Neural cell (in vitro differentiated cells): ENCODE measurements around the gene C1orf167.

Source experiments
- EP300 ChIP-seq: fragments of 450-650 bp; conservative IDR thresholded peaks from 2 replicates; pipeline ENCODE4 v1.6.1; 2014; ENCODE audit warnings: antibody characterized with exemption, mild to moderate bottlenecking, moderate library complexity; ENCODE audit not compliant: poor library complexity, severe bottlenecking
- POLR2AphosphoS5 ChIP-seq: IDR thresholded peaks from 2 replicates; pipeline ENCODE4 v1.6.1; 2012
- RAD21 ChIP-seq: fragments of 450-650 bp; conservative IDR thresholded peaks from 2 replicates; pipeline ENCODE4 v1.6.1; 2014; ENCODE audit warnings: antibody characterized with exemption, mild to moderate bottlenecking, moderate library complexity
- SMC3 ChIP-seq: fragments of 450-650 bp; conservative IDR thresholded peaks from 2 replicates; pipeline ENCODE4 v1.6.1; 2014; ENCODE audit warnings: antibody characterized with exemption, mild to moderate bottlenecking, moderate library complexity; ENCODE audit not compliant: poor library complexity
- TAF1 ChIP-seq: IDR thresholded peaks from 2 replicates; pipeline ENCODE4 v1.6.1; 2012; ENCODE audit warnings: low read depth
- TF ChIP-seq, protein P1 (sequence below): fragments of 450-650 bp; IDR thresholded peaks from 2 replicates; pipeline ENCODE4 v1.5.1; 2014; ENCODE audit warnings: antibody characterized with exemption, mild to moderate bottlenecking, moderate library complexity; ENCODE audit not compliant: poor library complexity, severe bottlenecking
- TF ChIP-seq, protein P2 (sequence below): IDR thresholded peaks from 2 replicates; pipeline ENCODE4 v1.6.1; 2012; ENCODE audit warnings: borderline replicate concordance

DNA sequence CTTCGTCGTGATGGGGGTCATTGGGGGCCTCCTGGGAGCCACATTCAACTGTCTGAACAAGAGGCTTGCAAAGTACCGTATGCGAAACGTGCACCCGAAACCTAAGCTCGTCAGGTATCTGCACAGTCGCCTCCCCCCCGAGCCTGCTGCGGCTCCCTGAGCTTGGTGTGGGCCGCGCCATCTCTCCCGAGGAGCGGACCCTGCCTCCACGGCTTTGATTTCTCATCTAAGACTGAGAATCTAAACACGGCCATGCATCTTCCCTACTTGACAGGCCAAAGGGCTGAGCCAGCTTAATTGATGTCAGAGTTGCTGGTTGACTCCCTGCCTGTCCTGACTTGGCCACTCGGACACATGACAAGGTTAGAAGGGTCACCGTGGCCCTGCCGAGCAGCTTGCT is 66.5 kb downstream of the C1orf167 start:
- no peak for TF ChIP-seq EP300
- TF ChIP-seq, protein P1, sequence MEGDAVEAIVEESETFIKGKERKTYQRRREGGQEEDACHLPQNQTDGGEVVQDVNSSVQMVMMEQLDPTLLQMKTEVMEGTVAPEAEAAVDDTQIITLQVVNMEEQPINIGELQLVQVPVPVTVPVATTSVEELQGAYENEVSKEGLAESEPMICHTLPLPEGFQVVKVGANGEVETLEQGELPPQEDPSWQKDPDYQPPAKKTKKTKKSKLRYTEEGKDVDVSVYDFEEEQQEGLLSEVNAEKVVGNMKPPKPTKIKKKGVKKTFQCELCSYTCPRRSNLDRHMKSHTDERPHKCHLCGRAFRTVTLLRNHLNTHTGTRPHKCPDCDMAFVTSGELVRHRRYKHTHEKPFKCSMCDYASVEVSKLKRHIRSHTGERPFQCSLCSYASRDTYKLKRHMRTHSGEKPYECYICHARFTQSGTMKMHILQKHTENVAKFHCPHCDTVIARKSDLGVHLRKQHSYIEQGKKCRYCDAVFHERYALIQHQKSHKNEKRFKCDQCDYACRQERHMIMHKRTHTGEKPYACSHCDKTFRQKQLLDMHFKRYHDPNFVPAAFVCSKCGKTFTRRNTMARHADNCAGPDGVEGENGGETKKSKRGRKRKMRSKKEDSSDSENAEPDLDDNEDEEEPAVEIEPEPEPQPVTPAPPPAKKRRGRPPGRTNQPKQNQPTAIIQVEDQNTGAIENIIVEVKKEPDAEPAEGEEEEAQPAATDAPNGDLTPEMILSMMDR = no peak
- TF ChIP-seq, protein P2, sequence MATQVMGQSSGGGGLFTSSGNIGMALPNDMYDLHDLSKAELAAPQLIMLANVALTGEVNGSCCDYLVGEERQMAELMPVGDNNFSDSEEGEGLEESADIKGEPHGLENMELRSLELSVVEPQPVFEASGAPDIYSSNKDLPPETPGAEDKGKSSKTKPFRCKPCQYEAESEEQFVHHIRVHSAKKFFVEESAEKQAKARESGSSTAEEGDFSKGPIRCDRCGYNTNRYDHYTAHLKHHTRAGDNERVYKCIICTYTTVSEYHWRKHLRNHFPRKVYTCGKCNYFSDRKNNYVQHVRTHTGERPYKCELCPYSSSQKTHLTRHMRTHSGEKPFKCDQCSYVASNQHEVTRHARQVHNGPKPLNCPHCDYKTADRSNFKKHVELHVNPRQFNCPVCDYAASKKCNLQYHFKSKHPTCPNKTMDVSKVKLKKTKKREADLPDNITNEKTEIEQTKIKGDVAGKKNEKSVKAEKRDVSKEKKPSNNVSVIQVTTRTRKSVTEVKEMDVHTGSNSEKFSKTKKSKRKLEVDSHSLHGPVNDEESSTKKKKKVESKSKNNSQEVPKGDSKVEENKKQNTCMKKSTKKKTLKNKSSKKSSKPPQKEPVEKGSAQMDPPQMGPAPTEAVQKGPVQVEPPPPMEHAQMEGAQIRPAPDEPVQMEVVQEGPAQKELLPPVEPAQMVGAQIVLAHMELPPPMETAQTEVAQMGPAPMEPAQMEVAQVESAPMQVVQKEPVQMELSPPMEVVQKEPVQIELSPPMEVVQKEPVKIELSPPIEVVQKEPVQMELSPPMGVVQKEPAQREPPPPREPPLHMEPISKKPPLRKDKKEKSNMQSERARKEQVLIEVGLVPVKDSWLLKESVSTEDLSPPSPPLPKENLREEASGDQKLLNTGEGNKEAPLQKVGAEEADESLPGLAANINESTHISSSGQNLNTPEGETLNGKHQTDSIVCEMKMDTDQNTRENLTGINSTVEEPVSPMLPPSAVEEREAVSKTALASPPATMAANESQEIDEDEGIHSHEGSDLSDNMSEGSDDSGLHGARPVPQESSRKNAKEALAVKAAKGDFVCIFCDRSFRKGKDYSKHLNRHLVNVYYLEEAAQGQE = no peak
- TF ChIP-seq RAD21 = no peak
- no peak for TF ChIP-seq POLR2AphosphoS5
- TF ChIP-seq TAF1 = no peak
- TF ChIP-seq SMC3 = no peak
